Neural progenitor cell (in vitro differentiated cells): ENCODE data around the gene MPPED2.

Experiments
- EZH2 ChIP-seq: fragments of 200-600 bp; sonication (generic); IDR thresholded peaks from 2 replicates; pipeline ENCODE4 v1.6.1; 2017; ENCODE audit warnings: antibody characterized with exemption, mild to moderate bottlenecking, moderate library complexity
- TF ChIP-seq, protein P1 (sequence below): fragments of 200-600 bp; sonication (generic); IDR thresholded peaks from 2 replicates; pipeline ENCODE4 v1.5.1; 2017; ENCODE audit warnings: antibody characterized with exemption, mild to moderate bottlenecking

DNA sequence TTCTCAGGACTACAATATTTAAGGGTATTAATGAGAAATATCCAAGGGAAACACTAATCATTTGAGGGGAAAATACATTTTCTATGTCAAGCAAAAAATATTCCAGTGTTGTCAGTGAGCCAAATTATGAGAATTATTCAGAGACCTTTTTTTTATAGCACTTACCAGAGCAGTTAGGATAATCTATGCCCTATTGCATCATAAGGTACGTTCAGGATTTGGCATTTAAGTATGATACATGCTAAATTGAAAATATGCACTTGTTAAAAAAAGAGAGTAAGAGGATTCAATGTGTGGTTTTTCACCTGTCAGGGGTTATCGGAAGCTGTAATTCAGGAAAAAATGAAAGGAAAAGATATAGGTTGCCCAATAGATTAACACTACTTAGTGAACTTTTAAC, 17.2 kb upstream of the MPPED2 start:
- no peak for TF ChIP-seq EZH2
- TF ChIP-seq, protein P1, sequence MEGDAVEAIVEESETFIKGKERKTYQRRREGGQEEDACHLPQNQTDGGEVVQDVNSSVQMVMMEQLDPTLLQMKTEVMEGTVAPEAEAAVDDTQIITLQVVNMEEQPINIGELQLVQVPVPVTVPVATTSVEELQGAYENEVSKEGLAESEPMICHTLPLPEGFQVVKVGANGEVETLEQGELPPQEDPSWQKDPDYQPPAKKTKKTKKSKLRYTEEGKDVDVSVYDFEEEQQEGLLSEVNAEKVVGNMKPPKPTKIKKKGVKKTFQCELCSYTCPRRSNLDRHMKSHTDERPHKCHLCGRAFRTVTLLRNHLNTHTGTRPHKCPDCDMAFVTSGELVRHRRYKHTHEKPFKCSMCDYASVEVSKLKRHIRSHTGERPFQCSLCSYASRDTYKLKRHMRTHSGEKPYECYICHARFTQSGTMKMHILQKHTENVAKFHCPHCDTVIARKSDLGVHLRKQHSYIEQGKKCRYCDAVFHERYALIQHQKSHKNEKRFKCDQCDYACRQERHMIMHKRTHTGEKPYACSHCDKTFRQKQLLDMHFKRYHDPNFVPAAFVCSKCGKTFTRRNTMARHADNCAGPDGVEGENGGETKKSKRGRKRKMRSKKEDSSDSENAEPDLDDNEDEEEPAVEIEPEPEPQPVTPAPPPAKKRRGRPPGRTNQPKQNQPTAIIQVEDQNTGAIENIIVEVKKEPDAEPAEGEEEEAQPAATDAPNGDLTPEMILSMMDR: no peak
